HG03060 (cell line): ENCODE results near the gene LRRC25.

Experiments used
- ATAC-seq: cut with Tn5 transposase; IDR thresholded peaks from one replicate; pipeline ENCODE4 v1.9.1; 2021; ENCODE audit warnings: low read depth, moderate number of reproducible peaks; ENCODE audit not compliant: unreplicated experiment

LRRC25 gene

DNA sequence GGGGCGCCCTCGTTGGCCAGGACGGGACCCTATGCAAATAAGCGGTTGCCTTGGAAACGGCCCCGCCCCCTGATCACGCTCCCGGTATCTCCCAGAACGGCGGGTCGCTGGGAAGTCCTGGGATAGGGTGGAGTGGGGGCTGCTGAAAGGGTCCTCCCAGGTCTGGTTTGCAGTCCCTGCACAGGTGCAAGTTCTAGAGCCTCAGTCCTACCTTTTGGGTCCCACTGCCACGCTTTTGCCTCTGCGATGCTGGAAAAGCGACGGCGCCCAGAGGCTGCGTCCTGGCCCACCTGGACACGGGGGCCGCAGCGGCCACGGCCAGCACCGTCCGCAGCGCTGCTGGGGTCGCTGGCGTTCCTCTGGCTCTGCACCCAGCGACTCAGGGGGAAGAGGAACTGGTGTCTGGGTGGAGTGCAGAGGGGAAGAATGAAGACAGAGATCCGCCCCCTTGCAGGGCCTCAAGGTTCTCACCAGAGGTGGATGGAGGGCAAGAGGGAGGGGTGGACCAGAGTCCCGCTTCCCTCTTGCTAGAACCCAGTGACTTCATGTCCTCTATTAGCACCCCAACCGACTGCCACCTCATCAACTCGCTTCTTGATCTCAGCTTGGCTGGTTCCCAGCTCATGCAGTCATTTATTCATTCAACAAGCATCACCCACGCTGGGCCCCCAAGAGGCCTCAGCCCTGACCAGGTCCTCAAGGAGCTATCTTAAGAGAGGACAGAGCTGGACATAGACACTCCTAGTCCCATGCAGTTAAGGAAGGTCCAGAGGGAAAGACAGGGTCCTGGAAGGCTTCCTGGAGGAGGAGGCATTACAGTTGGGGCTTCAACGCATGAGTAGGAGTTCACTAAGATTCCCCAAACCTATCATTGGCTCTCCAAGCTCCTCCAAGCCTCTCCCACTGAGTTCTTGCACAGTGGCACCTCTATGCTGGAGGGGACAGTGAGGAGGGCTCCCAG, at the start of gene LRRC25:
LRRC25 (minus strand) TSS at position 381 of the 961 bp plus-strand sequence. CDS start 659 bp downstream, outside the sequence.
- no peak for ATAC-seq

DNA sequence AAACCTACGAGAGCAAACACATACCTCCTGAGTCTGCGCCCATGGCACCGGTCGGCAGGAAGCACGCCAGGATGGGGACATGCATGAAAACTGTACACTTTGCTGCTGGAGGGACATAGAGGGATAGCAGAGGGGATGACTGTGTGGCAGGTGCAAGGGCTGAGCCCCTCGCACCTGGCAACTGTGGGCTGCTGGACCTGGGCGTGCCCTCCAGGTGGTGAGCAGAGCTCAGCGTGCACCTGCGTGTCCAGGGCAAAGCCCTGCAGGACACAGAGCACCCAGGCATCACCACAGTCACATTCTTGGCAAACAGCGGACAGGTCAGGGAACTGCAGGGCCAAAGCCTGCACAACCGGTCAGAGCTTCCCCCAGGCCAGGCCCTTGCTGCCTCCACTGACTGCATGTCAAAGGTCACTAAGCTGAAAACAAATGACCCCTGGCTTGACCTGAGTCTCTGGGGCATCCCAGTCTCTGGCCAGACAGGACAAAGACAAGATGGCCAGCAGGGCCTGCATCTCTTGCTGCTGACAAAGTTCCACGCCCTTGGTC, 49.5 kb upstream of the LRRC25 start:
- ATAC-seq, result no peak

DNA sequence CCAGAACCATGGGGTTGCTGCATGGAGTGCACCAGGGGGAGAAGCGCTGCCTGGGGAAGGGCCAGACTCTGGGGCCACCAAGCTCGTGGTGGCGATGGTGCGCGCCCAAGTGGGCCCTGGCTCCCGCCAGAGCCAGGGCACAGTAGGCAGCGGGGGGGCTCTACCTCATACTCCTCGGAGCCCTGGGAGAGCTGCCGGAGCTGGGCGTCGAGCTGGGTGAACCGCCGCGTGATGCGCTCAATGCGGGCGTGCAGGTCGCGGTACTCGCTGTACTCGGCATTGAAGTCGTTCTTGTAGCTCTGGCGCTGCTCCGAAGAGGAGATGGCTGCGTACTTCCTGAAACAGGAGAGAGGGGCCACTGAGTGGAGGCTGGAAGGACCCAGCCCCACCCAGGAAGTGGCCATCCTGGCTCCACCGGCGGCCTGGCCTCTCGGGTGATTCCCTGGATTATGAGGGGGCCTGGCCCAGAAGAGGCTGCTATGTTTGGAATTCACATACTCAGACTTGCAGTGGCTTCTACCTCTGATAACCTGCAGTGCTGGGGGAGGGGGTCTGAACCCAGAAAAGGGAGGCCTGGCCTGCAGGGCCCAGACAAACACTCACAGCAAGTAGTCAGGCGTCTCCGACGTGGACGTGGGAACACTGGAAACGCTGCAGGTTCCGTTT, 48.9 kb upstream of the LRRC25 start:
- ATAC-seq, result no peak

DNA sequence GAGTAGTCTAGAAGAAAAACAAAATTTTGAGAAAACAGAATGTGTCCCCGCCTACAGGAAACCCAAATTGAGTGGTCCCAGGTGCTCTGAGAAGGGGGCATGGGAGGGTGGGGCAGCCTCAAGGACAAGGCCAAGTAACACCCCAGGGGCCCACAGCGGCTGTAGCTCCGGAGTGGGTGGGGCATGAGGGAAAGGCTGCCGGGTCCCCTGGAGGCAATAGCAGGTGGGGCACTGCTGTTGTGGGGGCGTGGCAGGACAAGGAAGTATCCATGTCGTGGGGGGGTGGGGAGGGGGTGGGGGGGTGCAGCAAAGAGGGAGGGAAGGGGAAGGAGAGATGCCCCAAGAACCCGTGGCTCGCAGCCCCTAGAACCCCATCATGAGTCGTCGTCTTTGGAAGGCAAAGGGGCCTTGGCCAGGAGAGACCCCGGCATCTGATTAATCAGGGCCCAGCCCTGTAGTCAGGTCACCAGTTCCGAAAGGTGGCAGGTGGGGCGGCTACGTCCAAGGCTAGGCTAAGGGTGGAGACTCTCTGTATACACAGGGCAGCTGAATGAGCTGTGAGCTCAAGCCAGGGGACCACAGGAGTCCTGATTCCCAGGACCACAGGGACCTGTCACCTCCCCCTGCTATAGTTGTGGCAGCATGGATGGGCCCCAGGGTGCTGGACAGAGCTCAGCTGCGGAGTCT, 48.0 kb upstream of the LRRC25 start:
- ATAC-seq, result no peak

DNA sequence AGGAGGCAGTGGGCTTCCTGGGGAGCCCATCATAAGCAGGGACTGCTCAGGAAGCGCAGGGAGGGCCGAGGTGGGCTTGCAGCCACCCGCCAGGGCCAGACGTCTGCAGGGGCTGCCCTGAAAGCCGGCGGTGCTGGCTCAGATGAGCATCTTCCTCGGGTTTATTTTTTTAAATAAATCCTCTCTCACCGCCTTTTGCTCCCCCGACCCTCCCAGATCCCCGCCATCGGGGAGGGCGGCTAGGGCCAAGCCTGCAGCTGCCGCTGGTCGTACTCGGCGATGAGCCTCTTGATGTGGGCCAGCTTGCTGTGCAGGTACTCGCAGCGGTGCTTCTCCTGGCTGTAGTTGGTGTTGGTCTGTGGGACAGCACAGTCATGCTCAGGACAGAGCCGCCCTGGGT, 47.1 kb upstream of the LRRC25 start:
- no peak for ATAC-seq

DNA sequence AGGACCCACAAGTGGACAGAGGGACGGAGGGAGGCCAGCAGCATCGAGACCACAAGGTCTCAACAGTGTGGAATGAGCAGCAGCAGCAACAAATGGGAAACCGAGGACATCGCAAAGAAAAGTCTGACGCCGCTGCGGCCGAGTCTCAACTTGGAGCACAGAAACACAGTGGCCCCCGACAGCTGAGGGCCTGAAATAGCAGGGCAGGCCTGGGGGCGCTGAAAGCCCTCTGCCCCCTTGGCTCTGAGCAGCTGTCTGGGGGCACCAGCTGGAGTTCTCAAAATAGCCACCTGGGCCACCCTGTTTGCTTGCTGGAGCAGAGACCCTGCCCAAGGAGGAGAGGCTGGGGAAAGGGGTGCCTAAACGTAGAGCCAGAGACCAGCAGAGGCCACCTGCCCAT, 46.4 kb upstream of the LRRC25 start:
- ATAC-seq, result no peak

DNA sequence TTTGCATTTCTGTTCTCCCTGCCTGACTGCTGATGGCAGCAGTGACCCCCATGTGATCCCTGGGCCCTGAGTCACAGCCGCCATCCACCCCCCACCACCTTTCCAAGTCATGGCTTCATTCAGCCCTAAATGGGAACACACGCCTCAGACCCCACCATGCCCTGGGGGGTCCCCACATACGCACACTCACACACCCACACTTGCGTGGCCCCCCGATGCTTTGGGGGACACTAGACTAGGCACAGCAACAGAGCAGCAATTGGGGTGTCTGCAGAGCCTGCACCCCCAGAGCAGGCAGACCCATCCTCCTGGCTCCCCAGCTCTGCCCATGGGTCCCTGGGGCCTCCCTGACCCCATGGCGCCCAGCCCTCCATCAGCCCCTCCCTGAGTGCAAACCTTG, 46.0 kb upstream of the LRRC25 start:
- no peak for ATAC-seq

DNA sequence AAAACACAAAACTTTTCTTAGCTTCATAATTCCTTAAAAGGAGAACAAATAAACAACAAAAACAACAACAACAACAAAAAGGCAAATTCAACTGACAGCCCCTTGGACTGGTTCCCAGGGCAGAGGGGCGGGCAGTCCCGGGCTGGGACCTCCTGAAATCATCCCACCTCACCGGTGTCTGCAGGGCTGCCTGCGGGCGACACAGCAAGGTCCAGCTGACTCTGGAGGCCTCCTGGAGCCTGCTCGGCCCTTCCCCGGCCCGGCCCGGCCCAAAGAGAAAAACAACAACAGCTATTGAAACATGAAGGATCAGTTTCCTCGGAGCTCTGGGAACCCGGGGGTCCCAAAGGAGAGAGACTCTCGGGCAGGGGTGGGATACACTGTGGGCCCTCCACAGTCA, 45.5 kb upstream of the LRRC25 start:
- ATAC-seq, result no peak

DNA sequence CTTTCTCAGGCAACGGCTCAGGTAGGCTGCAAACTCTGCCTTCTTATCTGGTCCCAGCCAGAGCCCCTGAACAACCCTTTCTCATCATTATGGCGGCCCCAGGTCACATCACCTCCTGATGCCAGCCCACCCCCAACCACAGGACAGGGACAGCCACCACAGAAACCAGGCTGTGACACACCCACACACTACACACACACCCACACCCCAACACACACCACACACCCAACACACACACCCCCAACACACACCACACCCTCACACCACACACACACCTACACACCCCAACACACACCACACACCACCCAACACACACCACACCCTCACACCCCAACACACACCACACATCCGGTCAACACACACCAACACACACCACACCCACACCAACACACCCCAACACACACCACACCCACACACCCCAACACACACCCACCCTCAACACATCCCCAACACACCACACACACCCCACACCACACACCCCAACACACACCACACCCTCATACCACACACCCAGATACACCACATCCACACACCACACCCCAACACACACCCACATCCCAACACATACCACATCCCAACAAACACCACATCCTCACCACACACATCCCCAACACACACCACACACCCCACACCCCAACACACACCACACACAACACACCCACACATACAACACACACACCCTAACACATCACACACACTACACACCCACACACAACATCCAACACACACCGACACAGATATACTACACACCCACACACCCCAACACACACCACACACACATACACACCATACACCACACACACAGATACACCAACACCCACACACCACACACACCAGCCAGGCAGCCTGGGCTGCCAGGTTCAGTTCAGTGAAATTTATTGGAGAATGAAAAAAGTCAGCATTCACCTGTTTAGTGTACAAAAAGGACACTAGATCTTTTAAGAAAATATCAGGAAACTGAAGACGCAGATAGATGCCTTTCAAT, 44.7 kb upstream of the LRRC25 start:
- ATAC-seq, result no peak

DNA sequence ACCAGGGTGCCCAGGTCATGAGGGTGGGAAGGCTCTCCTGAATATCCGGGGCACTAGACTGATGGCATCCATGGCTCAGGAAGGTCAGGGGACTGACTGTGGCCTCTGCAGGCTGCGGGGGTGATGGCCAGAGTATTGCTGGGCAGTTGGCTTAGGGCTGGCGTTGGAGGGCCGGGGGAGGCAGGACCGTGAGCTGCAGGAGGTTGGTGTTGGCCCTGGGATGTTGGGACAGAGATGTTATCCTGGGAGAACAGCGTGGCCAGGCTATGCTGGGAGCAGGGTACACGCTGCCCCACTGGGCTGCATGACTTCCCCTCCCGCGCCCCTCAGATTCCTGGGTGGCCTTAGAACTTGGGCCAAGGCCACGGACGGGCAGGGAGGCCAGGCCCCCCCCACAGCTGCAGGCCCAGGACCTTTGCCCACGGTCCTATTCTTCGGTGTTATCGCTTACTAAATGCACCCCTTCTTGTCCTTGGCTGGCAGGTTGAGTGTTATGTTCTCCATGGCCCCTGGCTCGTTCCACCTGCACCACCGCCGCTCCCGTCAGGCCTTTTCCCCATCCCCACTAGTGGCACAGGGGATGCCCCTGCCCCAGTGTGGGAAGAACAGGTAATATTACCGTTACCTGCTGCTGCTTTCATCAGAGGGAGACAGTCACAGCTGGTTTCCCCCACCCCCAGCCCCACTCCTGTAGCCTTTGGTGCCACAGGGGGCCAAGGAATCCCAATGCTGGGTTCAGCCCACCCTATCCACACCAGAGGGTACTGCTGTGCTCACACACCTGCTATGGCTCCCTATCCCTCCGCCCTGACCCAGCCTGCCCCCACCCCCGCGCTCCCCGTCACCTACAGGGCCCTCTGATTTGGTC, 43.7 kb upstream of the LRRC25 start:
- no peak for ATAC-seq

DNA sequence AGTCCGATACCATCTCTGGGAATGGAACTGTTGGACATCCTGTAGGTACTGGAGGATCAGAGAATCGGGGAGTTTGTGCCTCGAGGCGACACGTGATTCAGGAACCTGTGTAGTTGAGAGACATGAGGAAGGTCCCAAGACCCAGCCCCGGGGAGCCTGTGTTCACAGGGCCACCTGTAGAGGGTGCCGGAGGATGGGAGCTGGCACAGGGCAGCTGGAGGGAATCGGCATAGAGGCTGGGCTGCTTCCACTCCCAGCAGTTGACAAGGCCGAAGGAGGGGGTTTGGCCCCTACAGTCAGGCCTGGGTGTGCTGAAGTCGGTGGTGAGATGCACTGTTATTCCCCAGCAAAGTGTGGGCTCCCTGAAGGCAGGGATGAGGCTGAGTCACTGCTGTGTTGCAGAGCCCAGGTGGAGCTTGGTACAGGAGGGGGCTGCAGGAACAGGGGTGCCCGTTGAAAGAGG, 43.0 kb upstream of the LRRC25 start:
- no peak for ATAC-seq

DNA sequence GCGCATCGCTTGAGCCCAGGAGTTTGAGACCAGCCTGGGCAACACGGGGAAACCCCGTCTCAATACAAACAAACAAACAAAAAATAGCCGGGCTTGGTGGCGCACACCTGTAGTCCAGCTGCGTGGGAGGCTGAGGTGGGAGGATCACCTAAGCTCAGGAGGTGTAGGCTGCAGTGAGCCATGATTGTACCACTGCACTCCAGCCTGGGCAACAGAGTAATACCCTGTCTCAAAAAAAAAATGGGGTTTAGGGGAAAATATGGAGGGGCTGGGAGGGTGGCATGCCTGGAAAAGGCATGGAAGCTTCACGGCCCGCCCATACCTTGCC, 42.5 kb upstream of the LRRC25 start:
- ATAC-seq, result no peak

DNA sequence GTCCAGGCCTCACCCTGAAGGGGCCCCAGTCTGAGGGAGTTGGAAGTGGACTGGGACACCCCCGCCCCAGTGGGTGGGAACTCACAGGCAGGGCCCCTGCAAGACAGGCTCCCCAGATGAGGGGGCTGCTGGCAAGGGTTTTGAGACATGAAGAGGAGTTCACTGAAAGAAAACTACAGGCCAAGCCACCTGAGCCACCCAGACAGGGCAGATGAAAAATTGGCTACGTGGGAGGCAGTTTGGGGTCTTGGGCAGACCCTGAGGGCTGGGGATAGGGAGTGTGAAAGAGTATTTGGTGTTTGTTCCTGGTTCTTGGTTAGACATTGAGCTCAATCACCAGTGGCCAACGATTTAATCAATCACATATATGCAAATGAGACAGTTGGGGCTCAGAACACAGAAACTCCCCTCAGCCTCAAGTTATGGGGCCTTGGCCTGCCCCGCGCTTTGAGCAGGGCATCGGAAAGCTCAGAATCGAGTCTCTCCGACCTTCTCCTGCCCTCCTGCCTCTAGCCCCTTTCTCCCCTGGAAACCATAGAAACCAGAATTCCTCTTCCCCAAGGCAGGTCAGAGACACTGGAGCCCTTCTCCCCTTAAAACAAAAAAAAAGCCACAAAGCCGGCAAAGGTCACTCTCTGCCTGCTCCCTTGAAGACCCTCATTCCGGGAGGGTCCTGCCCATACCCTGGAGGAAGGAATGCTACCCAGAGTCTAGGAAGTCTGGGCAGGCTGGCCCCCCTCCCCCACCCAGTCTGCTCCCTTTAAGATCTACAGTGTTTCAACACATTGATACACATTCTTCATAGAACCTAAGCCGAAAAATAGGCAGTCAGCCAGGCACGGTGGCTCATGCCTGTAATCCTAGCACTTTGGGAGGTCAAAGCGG, 41.8 kb upstream of the LRRC25 start:
- no peak for ATAC-seq

DNA sequence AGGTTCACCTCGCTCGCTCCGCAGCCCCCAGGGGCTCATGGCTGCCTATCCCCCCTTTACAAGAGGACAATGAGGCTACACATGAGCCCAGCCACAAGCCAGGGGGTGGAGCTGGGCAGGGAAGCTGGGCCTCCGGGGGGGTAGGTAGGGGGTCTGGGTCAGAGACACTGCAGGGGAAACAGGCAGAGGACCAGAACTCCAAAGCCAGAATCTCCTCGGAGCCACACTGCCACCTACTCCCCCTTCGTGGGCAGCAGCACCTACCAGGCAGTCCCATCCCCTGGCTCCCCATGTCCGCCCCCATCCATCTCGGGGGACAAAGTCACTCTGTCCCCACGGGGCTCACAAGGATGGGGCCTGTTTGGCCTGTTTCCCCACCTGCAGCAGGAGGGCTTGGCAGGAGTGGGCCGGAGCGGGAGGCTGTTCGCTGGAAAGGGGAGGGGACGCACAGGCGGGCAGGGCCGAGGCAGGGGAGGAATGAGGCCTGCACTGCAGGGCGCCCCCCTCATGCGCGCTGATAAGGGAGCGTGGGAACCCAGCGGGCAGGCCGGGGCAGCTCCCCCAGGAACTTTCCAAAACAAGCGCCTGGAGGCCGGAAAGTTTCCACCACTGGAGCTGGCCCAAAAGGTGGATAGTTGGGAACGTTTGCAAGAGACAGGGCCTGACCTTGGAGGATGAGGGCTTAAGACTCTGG, 41.1 kb upstream of the LRRC25 start:
- ATAC-seq, result no peak

DNA sequence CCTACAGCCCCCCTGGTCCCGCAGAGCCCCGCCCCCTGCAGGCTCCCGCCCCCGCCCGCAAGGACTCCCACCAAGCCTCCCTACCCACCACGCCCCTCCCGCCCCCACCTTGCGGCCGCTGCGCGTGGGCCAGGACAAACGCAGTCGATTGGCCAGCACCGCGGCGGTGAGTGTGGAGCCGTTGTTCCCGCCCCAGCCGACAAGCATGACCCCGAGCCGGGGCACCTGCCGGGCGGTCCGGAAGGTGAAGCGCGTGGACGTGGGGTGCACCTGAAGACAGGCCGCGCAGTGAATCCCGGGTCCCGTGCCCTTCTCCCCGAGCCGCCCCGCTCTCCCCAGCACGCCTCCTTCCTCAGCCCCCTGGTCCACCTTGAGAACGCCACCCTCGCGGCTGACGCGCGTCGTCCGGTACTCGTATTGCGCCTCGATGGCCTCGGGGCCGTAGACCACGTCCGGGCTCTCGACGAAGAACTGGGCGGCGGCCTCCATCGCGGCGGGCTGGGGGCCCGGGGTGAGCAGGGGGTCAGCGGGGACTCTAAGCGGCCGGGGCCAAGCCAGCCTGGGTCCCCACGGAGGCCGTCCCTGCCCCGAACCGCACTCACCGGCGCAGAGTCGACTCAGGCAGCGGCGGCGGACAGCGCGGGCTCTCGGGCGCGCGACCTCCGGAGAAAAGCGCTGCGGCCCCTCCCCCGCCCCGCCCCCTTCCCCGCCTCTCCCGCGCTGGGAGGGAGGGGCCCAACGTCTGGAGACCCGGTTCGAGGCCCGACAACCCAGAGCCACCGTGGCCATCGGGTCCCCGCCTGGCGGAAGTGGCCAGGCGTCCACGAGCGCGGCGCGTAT, 40.3 kb upstream of the LRRC25 start, which contains the start of gene ISYNA1:
ISYNA1 (minus strand) TSS at position 643 of the 840 bp plus-strand sequence; CDS start at position 489, 154 bp downstream.
- no peak for ATAC-seq
